M059J (cell line): ENCODE measurements around the gene C19orf47. TPM values are rescaled to one million over a fixed set of nuclear protein-coding genes. Genes with fewer than 3 reads are reported as not detected.

ENCODE experiments used
- DNase-seq: peaks from one replicate; pipeline ENCODE4 v3.0.0-alpha.2; 2012; ENCODE audit warnings: low read depth
- total RNA-seq: library from RNA; depleted of rRNA; stranded (reverse); fragments of >200 nt; shearing (Covaris generic); gene quantifications from 2 replicates; pipeline ENCODE4 v1.2.3, GENCODE V29; 2014

C19orf47 gene
- total RNA-seq, 1 experiment from 2014 or later, result 14.6 TPM

GRCh38 chr19:40283414-40284250 is 64.6 kb downstream of the C19orf47 start:
- DNase-seq, result no peak

GRCh38 chr19:40282920-40283319 is 65.3 kb downstream of the C19orf47 start:
- DNase-seq, result no peak

- DNase-seq, result no peak
These were observed 66.0 kb downstream of the C19orf47 start for GRCh38 chr19:40282209-40282580.

GRCh38 chr19:40281381-40282208 is 66.6 kb downstream of the C19orf47 start:
- no peak for DNase-seq

- no peak for DNase-seq
These were observed 67.5 kb downstream of the C19orf47 start for GRCh38 chr19:40280608-40281221.

- DNase-seq, result no peak
These were observed 68.2 kb downstream of the C19orf47 start for GRCh38 chr19:40279761-40280607.

- no peak for DNase-seq
These were observed 69.1 kb downstream of the C19orf47 start for GRCh38 chr19:40279120-40279551.

GRCh38 chr19:40278361-40279035 is 69.7 kb downstream of the C19orf47 start:
- DNase-seq, result no peak

GRCh38 chr19:40277356-40278059 is 70.7 kb downstream of the C19orf47 start:
- DNase-seq, result no peak

GRCh38 chr19:40274585-40275544 is 73.3 kb downstream of the C19orf47 start:
- no peak for DNase-seq

GRCh38 chr19:40273469-40274360 is 74.5 kb downstream of the C19orf47 start:
- DNase-seq, result no peak

- no peak for DNase-seq
These were observed 75.9 kb downstream of the C19orf47 start for GRCh38 chr19:40272261-40272660.

GRCh38 chr19:40271706-40272105 is 76.5 kb downstream of the C19orf47 start:
- no peak for DNase-seq

- no peak for DNase-seq
These were observed 77.7 kb downstream of the C19orf47 start for GRCh38 chr19:40270362-40271089.
